HG02981 (cell line): ENCODE measurements around the gene SLCO3A1.
"Not testable (repeated sequence)": the region's sequence is repeated elsewhere in the genome, so short reads cannot be mapped to it uniquely, and the experiment has no call there.

ENCODE experiments used
- ATAC-seq: cut with Tn5 transposase; IDR thresholded peaks from one replicate; pipeline ENCODE4 v1.9.1; 2021; ENCODE audit warnings: mild to moderate bottlenecking, moderate library complexity; ENCODE audit not compliant: unreplicated experiment

SLCO3A1 gene

DNA sequence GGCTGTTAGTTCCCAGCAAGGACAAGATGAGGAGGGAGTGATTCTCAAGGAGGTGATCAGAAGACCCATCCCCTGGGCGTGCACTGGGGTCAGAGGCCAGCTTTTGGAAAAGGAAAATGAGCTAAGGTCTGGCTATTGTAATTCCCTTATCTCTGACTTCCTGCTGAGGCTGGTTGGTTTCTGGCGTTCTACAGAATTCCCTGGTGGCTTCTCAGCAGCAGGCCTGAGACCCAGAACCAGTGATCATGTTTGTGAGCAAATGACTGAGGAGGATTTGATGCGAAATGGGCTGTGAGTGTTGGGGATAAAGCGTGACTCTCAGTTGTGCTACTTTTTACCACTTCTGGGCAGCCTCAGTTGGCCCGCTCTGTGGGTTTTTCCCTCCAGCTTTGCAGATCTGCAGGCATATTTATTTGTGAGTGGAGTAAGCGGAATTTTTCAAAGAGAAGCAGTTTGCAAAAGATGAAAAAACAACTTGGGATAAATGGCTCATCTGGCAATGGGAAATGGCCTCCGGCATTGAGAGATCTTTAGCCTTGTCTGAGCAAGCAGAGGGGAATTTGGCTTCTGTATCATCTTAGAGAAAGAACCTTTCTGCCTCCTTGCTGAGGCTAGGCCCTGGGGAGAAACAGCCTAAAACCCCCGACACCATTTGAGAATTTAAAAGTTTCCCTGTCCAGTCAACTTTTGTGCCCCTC, 102.7 kb downstream of the SLCO3A1 start:
- ATAC-seq: no peak

- no peak for ATAC-seq
These were observed 107.8 kb downstream of the SLCO3A1 start for GRCh38 chr15:91961357-91961756.

- not testable (repeated sequence) for ATAC-seq
These were observed 110.2 kb downstream of the SLCO3A1 start for GRCh38 chr15:91963747-91964146.

- no peak for ATAC-seq
These were observed 112.1 kb downstream of the SLCO3A1 start for GRCh38 chr15:91965501-91966193.

- ATAC-seq: no peak
These were observed 112.7 kb downstream of the SLCO3A1 start for GRCh38 chr15:91966194-91966552.

GRCh38 chr15:91967935-91968606, 114.6 kb downstream of the SLCO3A1 start:
- ATAC-seq: no peak

DNA sequence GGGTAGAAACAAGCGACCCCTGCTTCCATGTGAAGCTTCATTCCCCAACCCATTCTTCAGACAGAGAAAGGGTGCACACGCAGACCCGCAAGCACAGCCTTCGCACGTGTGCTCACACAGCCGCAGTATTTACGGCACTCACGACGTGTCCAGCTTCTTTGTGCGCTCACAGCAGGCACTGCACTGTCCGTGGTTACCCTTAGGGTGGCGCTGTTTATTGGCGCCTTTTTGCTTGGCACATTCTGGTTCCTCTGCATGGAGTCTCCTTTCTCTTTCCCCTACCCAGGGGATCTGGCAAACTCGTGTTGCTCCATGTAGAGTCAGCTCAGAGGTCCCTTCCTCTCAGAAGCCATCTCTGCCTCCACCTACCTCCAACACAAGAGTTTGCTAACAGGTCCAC, 115.1 kb downstream of the SLCO3A1 start:
- ATAC-seq: no peak

DNA sequence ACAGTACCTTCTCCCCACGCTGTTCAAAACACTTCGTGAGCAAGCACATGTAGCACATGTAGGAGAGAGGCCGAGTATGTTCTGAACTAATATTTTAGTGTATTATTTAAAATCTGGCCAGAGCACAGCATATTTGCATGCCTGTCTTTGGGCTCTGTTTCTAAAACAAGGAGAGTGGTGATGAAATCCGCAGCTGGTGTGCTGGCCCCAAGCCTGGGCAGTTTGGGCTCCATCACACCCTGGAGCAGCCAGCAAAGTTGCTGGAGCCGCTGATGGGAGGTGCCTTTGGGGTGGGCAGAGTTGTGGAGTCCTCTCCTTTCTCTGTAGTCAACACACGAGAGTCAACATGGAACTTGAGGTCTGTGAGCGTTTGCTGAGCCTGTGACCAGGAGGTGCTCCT, 116.6 kb downstream of the SLCO3A1 start:
- no peak for ATAC-seq

DNA sequence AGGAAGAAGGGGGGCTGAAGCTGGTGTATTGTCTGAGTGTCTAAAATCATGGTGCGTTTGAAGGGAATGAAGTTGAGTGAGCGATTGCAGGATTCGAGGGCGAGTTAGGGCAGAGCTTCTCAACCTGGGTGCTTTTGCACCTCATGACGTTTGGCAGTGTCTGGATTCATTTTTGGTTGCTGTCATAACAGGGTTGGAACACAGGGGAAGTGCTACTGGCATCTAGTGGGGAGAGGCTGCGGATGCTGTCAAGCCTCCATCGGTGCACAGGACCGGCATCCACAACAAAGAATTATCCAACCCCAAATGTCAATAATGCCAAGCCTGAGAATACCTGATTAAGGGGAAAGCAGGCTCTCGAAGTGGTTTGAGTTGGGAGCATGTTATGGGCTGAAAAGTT, 120.0 kb downstream of the SLCO3A1 start:
- ATAC-seq: no peak

DNA sequence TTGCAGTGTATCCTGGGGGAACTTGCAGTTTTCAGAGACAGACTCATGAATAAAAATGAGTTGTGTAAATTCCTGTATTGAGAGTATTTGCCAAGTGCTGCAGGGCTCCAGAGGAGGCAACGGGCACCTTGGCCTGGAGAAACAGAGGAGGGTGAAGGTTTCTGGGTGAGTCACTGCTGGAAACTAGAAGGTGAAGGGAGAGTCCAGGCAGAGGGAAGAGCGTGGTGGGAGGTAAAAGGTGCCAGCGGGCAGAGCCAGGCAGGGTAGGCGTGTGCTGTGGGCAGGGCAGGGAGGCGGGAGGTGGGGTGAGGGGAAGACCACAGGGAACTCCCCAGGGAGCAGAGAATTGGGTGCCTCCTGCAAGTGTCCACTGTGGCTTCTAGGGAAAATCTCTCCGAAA, 120.8 kb downstream of the SLCO3A1 start:
- ATAC-seq: no peak

- ATAC-seq: no peak
These were observed 121.9 kb downstream of the SLCO3A1 start for GRCh38 chr15:91975241-91975978.

- no peak for ATAC-seq
These were observed 123.5 kb downstream of the SLCO3A1 start for GRCh38 chr15:91976966-91977365.

DNA sequence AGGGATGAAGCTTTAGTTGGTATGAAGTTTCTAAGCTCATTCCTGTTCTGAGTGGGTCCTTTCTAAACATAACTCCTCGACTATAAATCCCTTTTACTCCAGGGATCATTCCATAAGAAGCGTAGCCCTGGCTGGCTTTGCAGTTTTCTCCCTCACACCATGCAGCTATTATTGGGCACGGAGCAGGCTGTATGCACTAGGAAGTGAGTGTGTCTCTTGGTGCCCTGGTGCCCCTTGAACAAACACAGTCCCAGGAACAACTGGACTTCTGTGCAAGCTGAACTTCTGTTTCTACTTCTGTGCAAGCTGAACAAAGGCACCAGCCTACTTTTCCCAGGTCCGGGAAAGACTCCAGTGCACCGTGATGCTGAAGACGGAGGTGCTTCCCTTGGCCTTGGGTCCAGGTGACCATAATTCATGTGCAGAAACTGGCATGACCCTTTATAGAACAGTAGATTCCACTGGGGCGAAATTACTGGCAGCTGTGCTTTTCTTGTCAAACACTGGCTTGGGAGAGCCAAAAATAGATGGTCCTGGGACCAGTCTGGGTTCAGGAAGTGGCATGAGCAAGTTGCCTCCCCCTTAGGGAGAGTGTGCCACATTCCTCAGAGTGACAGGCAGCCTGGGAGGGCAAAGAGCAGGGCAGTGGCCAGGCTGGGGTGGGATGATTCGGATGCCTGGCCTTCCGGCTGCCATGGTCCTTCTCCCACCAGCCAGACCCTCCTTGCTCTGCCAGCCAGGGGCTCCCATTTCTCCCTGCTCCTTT, 127.2 kb downstream of the SLCO3A1 start:
- ATAC-seq: no peak

DNA sequence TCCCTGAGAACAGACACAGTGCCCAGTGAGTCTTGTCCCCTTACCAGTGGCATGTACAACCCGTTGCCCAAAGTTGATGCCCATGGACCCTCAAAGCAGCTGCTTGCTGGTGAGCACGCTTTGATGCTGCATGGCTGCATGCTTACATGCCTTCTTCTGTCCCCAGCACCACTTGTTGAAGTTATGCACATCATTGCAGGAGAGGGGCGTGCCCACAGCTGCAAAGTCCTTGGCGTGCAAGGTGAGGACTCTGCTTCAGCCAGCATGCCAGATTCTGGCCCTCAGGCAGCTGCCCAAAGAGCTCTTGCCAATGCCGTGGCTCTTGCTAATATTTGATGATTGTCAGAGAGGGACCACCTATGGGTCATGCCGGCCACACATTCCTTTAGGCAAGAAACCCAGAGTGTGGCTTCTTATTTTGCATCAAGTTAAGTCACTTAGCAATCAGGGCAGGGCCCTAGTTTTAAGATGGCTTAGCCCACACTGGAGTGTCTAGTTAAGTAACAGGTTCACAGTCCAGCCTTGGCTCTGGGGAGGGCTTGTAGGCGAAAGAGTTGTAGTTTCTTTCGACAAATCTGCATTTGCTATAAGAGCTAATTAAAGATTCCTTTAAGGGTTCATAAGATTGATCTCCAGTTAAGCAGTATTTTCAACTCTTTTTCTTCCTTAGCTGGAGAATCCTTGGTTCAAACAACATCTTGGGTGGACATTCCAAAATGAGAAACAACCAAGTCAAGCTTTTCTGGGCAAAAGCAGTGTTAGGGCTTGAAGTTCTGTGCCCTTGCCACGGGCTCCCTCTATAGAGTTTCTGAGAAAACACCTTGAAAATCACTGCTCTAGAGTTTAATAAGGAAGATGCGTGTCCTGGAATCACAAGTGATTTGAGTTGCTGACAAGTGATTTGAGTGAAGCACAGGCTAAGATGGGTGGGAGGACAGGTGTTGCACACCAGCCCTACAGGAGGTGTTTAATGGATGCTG, 128.6 kb downstream of the SLCO3A1 start:
- ATAC-seq: no peak

GRCh38 chr15:91983729-91984340, 130.3 kb downstream of the SLCO3A1 start:
- no peak for ATAC-seq

- ATAC-seq: no peak
These were observed 131.8 kb downstream of the SLCO3A1 start for GRCh38 chr15:91985297-91985696.

- no peak for ATAC-seq
These were observed 134.6 kb downstream of the SLCO3A1 start for GRCh38 chr15:91988071-91988470.

- no peak for ATAC-seq
These were observed 135.1 kb downstream of the SLCO3A1 start for GRCh38 chr15:91988655-91989054.

DNA sequence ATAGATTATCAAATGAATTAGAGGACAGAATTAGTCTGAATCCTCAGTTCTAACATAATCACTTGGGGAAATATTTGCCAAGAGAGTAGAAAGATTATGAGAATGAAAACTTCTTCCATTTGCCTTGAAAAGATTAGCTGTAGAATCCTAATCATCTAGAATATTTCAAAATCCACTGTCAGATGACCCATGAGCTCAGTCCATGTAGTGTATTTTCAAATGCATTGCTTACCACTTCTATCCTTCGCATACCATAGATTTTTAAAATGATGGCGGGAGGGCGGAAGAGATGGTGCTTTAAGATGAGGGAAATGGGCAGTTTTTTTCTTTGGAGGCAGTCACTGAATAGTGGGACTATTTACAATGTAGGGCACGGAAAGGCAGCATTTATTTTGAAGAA, 136.3 kb downstream of the SLCO3A1 start:
- no peak for ATAC-seq
